Neutrophil (primary cell): ENCODE results near the gene LNP1.
"Not testable (repeated sequence)": the region's sequence is repeated elsewhere in the genome, so short reads cannot be mapped to it uniquely, and the experiment has no call there.

Source experiments
- H3K27ac ChIP-seq: fragments of 200-600 bp; sonication (generic); 2 replicates; pipeline ENCODE4 v1.5.1; 2016; ENCODE audit warnings: mild to moderate bottlenecking, moderate library complexity
- H3K27me3 ChIP-seq: fragments of 200-600 bp; sonication (generic); 2 replicates; pipeline ENCODE4 v1.6.0; 2016; ENCODE audit warnings: mild to moderate bottlenecking
- H3K36me3 ChIP-seq: fragments of 200-600 bp; sonication (generic); 2 replicates; pipeline ENCODE4 v1.5.1; 2017
- H3K4me1 ChIP-seq, 2 experiments: fragments of 200-600 bp in 1 of 2; sonication (generic) in 1 of 2; 1 replicate in 1 of 2; 2 replicates in 1 of 2; pipeline versions ENCODE4 v1.5.1 to v1.6.1; 2013 to 2016; ENCODE audit warnings: low read depth in 1 of 2, low read length in 1 of 2, mild to moderate bottlenecking in 1 of 2, moderate library complexity in 1 of 2; ENCODE audit not compliant: control insufficient read depth in 1 of 2, insufficient read depth in 1 of 2
- H3K4me3 ChIP-seq, 2 experiments: fragments of 200-600 bp in 1 of 2; sonication (generic) in 1 of 2; 1 replicate in 1 of 2; 2 replicates in 1 of 2; pipeline ENCODE4 v1.5.1; 2013 to 2016; ENCODE audit warnings: low read depth in 1 of 2, low read length in 1 of 2, mild to moderate bottlenecking in 1 of 2, moderate library complexity in 1 of 2
- H3K9me3 ChIP-seq: fragments of 200-600 bp; sonication (generic); 2 replicates; pipeline ENCODE4 v1.5.1; 2016
- TF ChIP-seq, protein P1 (sequence below): fragments of 200-600 bp; sonication (generic); IDR thresholded peaks from 2 replicates; pipeline ENCODE4 v1.5.1; 2016; ENCODE audit warnings: antibody characterized with exemption

The LNP1 gene

DNA sequence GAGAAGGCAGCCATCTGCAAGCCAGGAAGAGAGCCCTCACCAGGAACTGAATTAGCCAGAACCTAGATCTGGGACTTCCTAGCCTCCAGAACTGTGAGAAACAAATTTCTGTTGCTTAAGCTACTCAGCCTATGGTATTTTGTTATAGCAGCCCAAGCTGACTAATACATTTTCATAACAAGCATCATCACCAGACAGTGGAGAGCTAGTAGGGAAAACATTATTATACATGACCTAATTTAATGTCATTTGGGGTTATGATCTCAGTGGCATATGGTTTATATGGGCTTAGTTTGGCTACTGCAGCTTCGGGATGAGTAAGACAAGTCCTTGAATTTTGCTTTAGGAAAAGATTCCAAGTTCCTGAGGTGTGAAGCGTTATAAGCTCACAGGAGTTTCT lies 35.6 kb downstream of the LNP1 start:
- no peaks in the 10 kb centered on the region for H3K9me3 ChIP-seq
- no peaks in the 10 kb centered on the region for H3K36me3 ChIP-seq
- H3K4me3 ChIP-seq, result no peak overlapping the region
- H3K27me3 ChIP-seq, result no peaks in the 10 kb centered on the region
- TF ChIP-seq, protein P1, sequence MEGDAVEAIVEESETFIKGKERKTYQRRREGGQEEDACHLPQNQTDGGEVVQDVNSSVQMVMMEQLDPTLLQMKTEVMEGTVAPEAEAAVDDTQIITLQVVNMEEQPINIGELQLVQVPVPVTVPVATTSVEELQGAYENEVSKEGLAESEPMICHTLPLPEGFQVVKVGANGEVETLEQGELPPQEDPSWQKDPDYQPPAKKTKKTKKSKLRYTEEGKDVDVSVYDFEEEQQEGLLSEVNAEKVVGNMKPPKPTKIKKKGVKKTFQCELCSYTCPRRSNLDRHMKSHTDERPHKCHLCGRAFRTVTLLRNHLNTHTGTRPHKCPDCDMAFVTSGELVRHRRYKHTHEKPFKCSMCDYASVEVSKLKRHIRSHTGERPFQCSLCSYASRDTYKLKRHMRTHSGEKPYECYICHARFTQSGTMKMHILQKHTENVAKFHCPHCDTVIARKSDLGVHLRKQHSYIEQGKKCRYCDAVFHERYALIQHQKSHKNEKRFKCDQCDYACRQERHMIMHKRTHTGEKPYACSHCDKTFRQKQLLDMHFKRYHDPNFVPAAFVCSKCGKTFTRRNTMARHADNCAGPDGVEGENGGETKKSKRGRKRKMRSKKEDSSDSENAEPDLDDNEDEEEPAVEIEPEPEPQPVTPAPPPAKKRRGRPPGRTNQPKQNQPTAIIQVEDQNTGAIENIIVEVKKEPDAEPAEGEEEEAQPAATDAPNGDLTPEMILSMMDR, result no peak
- no peaks in the 10 kb centered on the region for H3K4me1 ChIP-seq
- H3K27ac ChIP-seq, result no peak overlapping the region

DNA sequence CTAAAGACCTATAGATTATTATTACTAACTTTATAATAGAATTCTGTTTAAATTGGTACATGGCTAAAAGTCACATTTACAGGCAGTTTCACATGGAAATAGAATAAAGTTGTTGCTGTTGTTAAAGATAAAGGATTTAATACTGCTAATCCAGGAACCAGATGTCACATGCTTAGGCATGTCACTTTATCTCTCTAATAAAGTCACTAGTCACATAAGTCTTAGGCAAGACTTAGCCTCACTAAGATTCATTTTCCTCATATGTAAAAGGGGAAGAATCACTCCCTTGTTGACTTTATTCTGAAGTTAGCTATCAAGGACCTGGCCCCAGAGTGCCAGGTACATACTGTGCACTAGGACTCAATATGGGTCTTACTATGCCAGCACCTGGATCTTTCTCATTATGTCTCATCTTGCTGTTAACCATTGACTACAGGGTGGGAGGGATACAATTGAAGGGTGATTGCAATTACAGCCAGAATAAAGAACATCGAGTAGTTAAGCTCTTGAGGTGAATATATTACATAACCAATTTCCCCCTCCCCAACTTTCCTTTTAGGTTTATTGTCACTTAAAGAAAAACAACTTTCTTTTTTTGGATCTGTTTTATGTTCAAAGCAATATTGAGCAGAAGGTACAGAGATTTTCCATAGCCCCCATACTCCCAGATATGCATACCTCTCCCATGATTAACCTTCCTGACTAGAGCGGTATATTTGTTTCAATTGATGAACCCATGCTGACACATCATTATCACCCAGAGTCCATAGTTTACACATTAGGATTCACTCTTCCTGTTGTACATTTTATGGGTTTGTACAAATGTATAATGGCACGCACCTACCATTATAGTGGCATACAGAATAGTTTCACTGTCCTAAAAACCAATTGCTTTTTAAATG lies 36.6 kb downstream of the LNP1 start:
- Histone ChIP-seq H3K4me3 (no peak overlapping the region), H3K27me3 (no peaks in the 10 kb centered on the region), H3K9me3 (no peaks in the 10 kb centered on the region), H3K4me1 (no peaks in the 10 kb centered on the region), H3K27ac (no peak overlapping the region), H3K36me3 (no peaks in the 10 kb centered on the region)
- TF ChIP-seq, protein P1, result no peak

DNA sequence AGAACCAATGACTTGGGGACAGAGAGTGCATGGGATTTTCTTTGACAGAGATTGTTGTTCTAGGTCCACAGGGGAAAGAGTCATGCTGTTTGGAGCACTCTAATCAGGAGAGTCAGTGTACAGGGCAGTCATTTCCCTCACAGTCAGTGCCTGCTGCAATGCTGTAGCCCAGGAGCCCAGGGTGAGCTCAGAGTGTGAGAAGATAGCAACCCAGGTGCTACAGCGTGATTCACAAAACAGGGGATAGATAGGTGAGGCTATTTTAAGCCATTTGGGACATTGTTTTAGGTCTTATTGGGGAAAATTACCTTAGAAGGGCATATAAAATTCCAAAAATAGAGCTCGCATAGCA lies 37.3 kb downstream of the LNP1 start:
- Histone ChIP-seq H3K9me3 (peaks cover 2% of the 10 kb centered on the region), H3K4me3 (no peak overlapping the region), H3K27me3 (no peaks in the 10 kb centered on the region), H3K36me3 (no peaks in the 10 kb centered on the region), H3K4me1 (no peaks in the 10 kb centered on the region), H3K27ac (no peak overlapping the region)
- TF ChIP-seq, protein P1, result no peak

DNA sequence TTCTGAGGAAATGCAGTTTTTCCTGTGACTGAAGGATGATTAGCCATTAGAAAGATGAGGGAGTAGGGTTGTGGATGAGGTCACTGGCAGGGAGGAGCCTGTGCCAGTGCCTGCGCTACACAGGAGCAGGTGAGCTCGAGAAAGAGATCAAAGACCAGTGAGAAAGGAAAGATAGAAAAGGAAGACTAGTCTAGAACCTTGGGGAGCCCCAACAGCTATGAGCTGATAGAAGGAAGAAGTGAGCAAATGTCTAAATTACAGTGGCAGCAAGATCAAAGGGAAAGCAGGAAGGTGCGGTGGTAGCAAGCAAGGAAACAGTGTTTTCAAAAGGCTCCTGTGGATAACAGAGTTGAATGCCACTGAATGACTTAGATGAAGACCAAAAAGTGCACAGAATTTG lies 39.6 kb downstream of the LNP1 start:
- Histone ChIP-seq H3K27ac (no peak overlapping the region), H3K27me3 (no peaks in the 10 kb centered on the region), H3K4me1 (no peaks in the 10 kb centered on the region), H3K36me3 (no peaks in the 10 kb centered on the region), H3K4me3 (no peak overlapping the region), H3K9me3 (peaks cover 8% of the 10 kb centered on the region)
- TF ChIP-seq, protein P1, result no peak

DNA sequence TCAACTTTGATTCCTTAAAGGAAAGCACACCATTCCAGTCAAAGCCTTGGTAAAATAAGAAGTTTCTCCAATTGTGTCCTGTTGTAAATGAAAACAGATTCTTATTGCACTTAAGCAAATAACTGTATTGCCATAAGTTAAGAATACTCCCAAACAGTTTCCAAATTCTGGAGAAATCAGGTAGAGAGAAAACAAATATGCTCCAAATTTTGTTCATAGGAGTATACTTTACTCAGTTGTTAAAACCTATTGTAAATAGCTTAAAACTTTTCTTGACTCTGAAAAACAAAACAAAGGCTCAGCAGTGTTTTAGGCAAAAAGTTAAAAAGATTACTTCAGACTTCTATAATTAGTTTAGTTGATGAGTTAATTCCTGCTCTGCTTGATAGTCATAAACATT lies 42.4 kb downstream of the LNP1 start:
- Histone ChIP-seq H3K36me3 (no peaks in the 10 kb centered on the region), H3K27me3 (no peaks in the 10 kb centered on the region), H3K9me3 (peaks cover 8% of the 10 kb centered on the region), H3K4me3 (no peak overlapping the region), H3K27ac (no peak overlapping the region), H3K4me1 (no peaks in the 10 kb centered on the region)
- TF ChIP-seq, protein P1, result no peak

DNA sequence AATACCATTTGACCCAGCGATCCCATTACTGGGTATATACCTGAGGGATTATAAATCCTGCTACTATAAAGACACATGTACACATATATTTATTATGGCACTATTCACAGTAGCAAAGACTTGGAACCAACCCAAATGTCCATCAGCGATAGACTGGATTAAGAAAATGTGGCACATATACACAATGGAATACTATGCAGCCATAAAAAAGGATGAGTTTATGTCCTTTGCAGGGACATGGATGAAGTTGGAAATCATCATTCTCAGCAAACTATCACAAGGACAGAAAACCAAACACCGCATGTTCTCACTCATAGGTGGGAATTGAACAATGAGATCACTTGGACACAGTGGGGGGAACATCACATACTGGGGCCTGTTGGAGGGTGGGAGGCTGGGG lies 45.7 kb downstream of the LNP1 start:
- H3K4me1 ChIP-seq, H3K27me3 ChIP-seq, H3K9me3 ChIP-seq, H3K4me3 ChIP-seq, H3K27ac ChIP-seq, H3K36me3 ChIP-seq: not testable (repeated sequence)
